B cell (primary cell): ENCODE measurements around the gene NOXO1. TPM values are rescaled to one million over a fixed set of nuclear protein-coding genes. Genes with fewer than 3 reads are reported as not detected.

Experiments used
- ATAC-seq: fragments of 200-7000 bp; cut with Tn5 transposase; one replicate; pipeline ENCODE4 v1.10.0; 2021; ENCODE audit warnings: low read depth, mild to moderate bottlenecking, moderate number of reproducible peaks, moderate library complexity
- CTCF ChIA-PET: fragments of 350-600 bp; sonication (Branson Sonifier 250); formaldehyde crosslinking; loops from one replicate; lab custom pipeline; 2021; ENCODE audit warnings: antibody characterized with exemption, inconsistent platforms; lab: Charles Lee
- POLR2A ChIA-PET: fragments of 350-600 bp; sonication (Branson Sonifier 250); formaldehyde crosslinking; loops from one replicate; lab custom pipeline; 2021; ENCODE audit warnings: antibody characterized with exemption; lab: Charles Lee
- DNase-seq: peaks from one replicate; pipeline ENCODE4 v3.0.0; 2013
- H2AFZ ChIP-seq: 2 replicates; pipeline ENCODE4 v1.6.1; 2012; ENCODE audit warnings: mild to moderate bottlenecking, low read depth, low read length; ENCODE audit not compliant: insufficient read depth, poor library complexity, severe bottlenecking
- H3K27ac ChIP-seq, 2 donors: 1 replicate in 1 of 2; 2 replicates in 1 of 2; pipeline ENCODE4 v1.5.1; 2012 to 2013; ENCODE audit warnings: low read length in 2 of 2, mild to moderate bottlenecking in 2 of 2, moderate library complexity in 1 of 2
- H3K27me3 ChIP-seq, 4 experiments: fragments of 200-600 bp in 1 of 4; sonication (generic) in 1 of 4; replicated peaks in 1 of 4; 1 replicate in 2 of 4; 2 replicates in 2 of 4; pipeline versions ENCODE4 v1.6.1 to v1.7.0; 2013 to 2016; ENCODE audit warnings: low read length in 3 of 4, mild to moderate bottlenecking in 2 of 4, mixed read lengths in 1 of 4, moderate library complexity in 1 of 4; ENCODE audit not compliant: insufficient read depth in 4 of 4, control insufficient read depth in 3 of 4; ENCODE audit errors: control extremely low read depth in 1 of 4
- H3K36me3 ChIP-seq, 2 experiments: replicated peaks in 1 of 2; 1 replicate in 1 of 2; 2 replicates in 1 of 2; pipeline versions ENCODE4 v1.6.1 to v1.7.1; 2013; ENCODE audit warnings: low read length in 1 of 2; ENCODE audit not compliant: insufficient read depth in 2 of 2, control insufficient read depth in 1 of 2; ENCODE audit errors: control extremely low read depth in 1 of 2, extremely low read depth in 1 of 2
- H3K4me1 ChIP-seq, 2 donors: fragments of 200-600 bp in 1 of 2; sonication (generic) in 1 of 2; 1 replicate in 1 of 2; 2 replicates in 1 of 2; pipeline versions ENCODE4 v1.5.1 to v1.6.1; 2013 to 2017; ENCODE audit warnings: low read length in 2 of 2; ENCODE audit not compliant: control insufficient read depth in 2 of 2, insufficient read depth in 2 of 2
- H3K4me2 ChIP-seq: replicated peaks from 2 replicates; pipeline ENCODE3; 2012; ENCODE audit warnings: mild to moderate bottlenecking, low read depth, low read length; ENCODE audit not compliant: poor library complexity, severe bottlenecking
- H3K4me3 ChIP-seq, 5 experiments: fragments of 200-600 bp in 1 of 5; sonication (generic) in 1 of 5; 1 replicate in 3 of 5; 2 replicates in 2 of 5; pipeline versions ENCODE4 v1.5.1 to v1.7.0; 2011 to 2016; ENCODE audit warnings: low read length in 4 of 5, mild to moderate bottlenecking in 4 of 5, low read depth in 2 of 5, control low read depth in 1 of 5, moderate library complexity in 1 of 5; ENCODE audit not compliant: insufficient read depth in 1 of 5; ENCODE audit errors: control extremely low read depth in 1 of 5, extremely low read depth in 1 of 5
- H3K79me2 ChIP-seq: fragments of 200-600 bp; sonication (generic); one replicate; pipeline ENCODE4 v1.6.0; 2016; ENCODE audit warnings: low read length; ENCODE audit not compliant: control insufficient read depth, insufficient read depth
- H3K9ac ChIP-seq: fragments of 200-600 bp; sonication (generic); 2 replicates; pipeline ENCODE4 v1.6.1; 2017; ENCODE audit warnings: mild to moderate bottlenecking, low read length, moderate library complexity
- H3K9me3 ChIP-seq, 3 donors: one replicate each; pipeline versions ENCODE4 v1.6.1 to v1.7.1; 2013; ENCODE audit warnings: low read length in 2 of 3; ENCODE audit not compliant: control insufficient read depth in 2 of 3, insufficient read depth in 1 of 3; ENCODE audit errors: control extremely low read depth in 1 of 3
- H4K20me1 ChIP-seq: 2 replicates; pipeline ENCODE4 v1.6.0; 2012; ENCODE audit warnings: mild to moderate bottlenecking, low read length; ENCODE audit not compliant: insufficient read depth, control insufficient read depth, poor library complexity, severe bottlenecking
- H3K27ac Mint-ChIP-seq: one replicate; pipeline ENCODE4 v1.8.0; 2021; ENCODE audit warnings: mixed read lengths
- H3K27me3 Mint-ChIP-seq: one replicate; pipeline ENCODE4 v1.8.0; 2021; ENCODE audit warnings: mixed read lengths
- H3K4me1 Mint-ChIP-seq: one replicate; pipeline ENCODE4 v1.8.0; 2021; ENCODE audit warnings: mixed read lengths
- H3K4me3 Mint-ChIP-seq: one replicate; pipeline ENCODE4 v1.8.0; 2021; ENCODE audit warnings: mixed read lengths
- H3K9me3 Mint-ChIP-seq: one replicate; pipeline ENCODE4 v1.8.0; 2022; ENCODE audit warnings: mixed read lengths; ENCODE audit not compliant: insufficient read depth
- EZH2 ChIP-seq: IDR thresholded peaks from 2 replicates; pipeline ENCODE4 v1.6.1; 2012; ENCODE audit warnings: borderline replicate concordance, low read depth, mild to moderate bottlenecking, moderate library complexity, low read length; ENCODE audit not compliant: insufficient read depth, poor library complexity, severe bottlenecking
- WGBS: methylation state at CpG from one replicate; pipeline ENCODE4 v1.1.5; 2013; ENCODE audit warnings: missing lambda C conversion rate; ENCODE audit not compliant: insufficient coverage; 5-methylcytosine and 5-hydroxymethylcytosine counted together
- intact Hi-C: fragments of 100-400 bp; cut with micrococcal nuclease; formaldehyde crosslinking; loops from one replicate; pipeline ENCODE4 v1.10.0; 2022
- polyA plus RNA-seq: library from polyadenylated mRNA; depleted of rRNA; stranded (reverse); fragments of >200 nt; gene quantifications from 2 replicates; pipeline ENCODE4 v1.2.3, GENCODE V29; 2012
- small RNA-seq: library from RNA; depleted of rRNA; stranded (forward); fragments of <200 nt; gene quantifications from one replicate; pipeline ENCODE3, GENCODE V24; 2012; ENCODE audit warnings: low replicate concordance, low read depth; ENCODE audit not compliant: insufficient read length
- total RNA-seq, 2 donors: library from RNA; stranded (reverse); fragments of 120-200 nt in 1 of 2; gene quantifications; 1 replicate in 1 of 2; 2 replicates in 1 of 2; pipeline versions ENCODE4 v1.2.3 to v1.2.4, GENCODE V29; 2013 to 2022
- TF ChIP-seq, protein P1 (sequence below): fragments of 200-600 bp; IDR thresholded peaks from one replicate; pipeline ENCODE4 v1.8.0; 2022; ENCODE audit warnings: antibody characterized with exemption, mild to moderate bottlenecking

NOXO1 gene
- total and polyA plus RNA-seq, 2 donors (not counting 1 experiment from before 2014, with no cell fraction given), result 0.30 to 0.74 TPM

DNA sequence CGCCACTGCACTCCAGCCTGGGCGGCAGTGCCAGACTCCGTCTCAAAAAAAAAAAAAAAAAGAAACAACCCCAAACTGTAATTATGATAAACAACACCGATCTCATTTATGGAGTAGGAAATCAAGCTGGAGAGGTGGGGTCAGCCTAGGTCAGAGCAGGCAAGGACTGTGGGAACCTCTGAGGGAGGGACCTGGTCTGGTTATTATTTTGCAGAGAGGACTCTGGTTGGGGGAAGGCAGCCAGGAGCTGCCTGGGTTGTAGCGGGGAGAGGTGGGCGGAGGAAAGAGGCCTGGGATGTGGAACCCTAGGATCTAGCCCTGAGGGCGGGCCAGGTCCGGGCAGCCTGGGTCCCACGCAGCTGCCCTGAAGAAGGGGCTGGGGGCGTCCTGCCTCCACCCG is 52.2 kb downstream of the NOXO1 start:
- H3K4me1 Mint-ChIP-seq, result peaks cover 4% of the 10 kb centered on the region
- H3K4me1 ChIP-seq, result peaks cover 4 to 10% of the 10 kb centered on the region in 2 donors
- intact Hi-C loops, result loop anchor here (1.0 to 5.0 kb wide), 3 partner anchors 13 to 157 kb away; partner anchors contain the start of genes EME2, MRPS34, NDUFB10 and NME3
- no peak for TF ChIP-seq EZH2
- TF ChIP-seq, protein P1, sequence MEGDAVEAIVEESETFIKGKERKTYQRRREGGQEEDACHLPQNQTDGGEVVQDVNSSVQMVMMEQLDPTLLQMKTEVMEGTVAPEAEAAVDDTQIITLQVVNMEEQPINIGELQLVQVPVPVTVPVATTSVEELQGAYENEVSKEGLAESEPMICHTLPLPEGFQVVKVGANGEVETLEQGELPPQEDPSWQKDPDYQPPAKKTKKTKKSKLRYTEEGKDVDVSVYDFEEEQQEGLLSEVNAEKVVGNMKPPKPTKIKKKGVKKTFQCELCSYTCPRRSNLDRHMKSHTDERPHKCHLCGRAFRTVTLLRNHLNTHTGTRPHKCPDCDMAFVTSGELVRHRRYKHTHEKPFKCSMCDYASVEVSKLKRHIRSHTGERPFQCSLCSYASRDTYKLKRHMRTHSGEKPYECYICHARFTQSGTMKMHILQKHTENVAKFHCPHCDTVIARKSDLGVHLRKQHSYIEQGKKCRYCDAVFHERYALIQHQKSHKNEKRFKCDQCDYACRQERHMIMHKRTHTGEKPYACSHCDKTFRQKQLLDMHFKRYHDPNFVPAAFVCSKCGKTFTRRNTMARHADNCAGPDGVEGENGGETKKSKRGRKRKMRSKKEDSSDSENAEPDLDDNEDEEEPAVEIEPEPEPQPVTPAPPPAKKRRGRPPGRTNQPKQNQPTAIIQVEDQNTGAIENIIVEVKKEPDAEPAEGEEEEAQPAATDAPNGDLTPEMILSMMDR, result no peak
- POLR2A ChIA-PET, result interaction anchor here (0.6 to 1.6 kb wide), 4 partner anchors 14 to 226 kb away, joined by 3 to 8 read pairs (median 4); partner anchors contain the start of genes EME2, MRPS34, MSRB1 and TRAF7
- DNase-seq (no peak), ATAC-seq (peak; percentile 3)
- no peaks in the 10 kb centered on the region for H3K9me3 Mint-ChIP-seq
- peaks cover 0 to 12% (median 4%) of the 10 kb centered on the region in 4 experiments for H3K27me3 ChIP-seq
- H4K20me1 ChIP-seq, result no peaks in the 10 kb centered on the region
- peak overlapping the region in 1 of 2 donors; percentile 27 for H3K27ac ChIP-seq
- H3K36me3 ChIP-seq, result no peaks in the 10 kb centered on the region
- peak overlapping the region in 4 of 5 experiments; percentile 43 to 65 (median 58) for H3K4me3 ChIP-seq
- H3K4me2 ChIP-seq, result peak overlapping the region; percentile 96
- H3K27ac Mint-ChIP-seq, result peak overlapping the region; percentile 66
- no peaks in the 10 kb centered on the region for H3K79me2 ChIP-seq
- peak overlapping the region; percentile 91 for H2AFZ ChIP-seq
- H3K27me3 Mint-ChIP-seq, result peaks cover 7% of the 10 kb centered on the region
- CTCF ChIA-PET, result interaction anchor here (0.5 to 2.3 kb wide), 11 partner anchors 13 to 391 kb away, joined by 3 to 14 read pairs (median 4); partner anchors contain the start of genes MSRB1, NUBP2 and SPSB3
- peak overlapping the region; percentile 58 for H3K9ac ChIP-seq
- H3K9me3 ChIP-seq, result peaks cover 0 to 4% (median 0%) of the 10 kb centered on the region in 3 donors
- peak overlapping the region; percentile 78 for H3K4me3 Mint-ChIP-seq
- WGBS, result 12% methylated on average over 7 of the region's 11 CpGs

Small RNA genes within 50 kb of the gene (small RNA-seq; reads per million reads assigned to genes)
- not detected for gene AC005363.2
- not detected for gene RN7SL219P
- gene SNORA10, result not detected
- not detected for gene SNORA64

Other genes starting within 250 kb of the NOXO1 start
Only the 30 nearest of the 31 such genes appear.
- 57.3 and 63.2 TPM in 2 replicates for gene NME3, start 209.9 kb downstream of the NOXO1 start, total RNA-seq
- 99.0 and 150 TPM in 2 replicates for gene NME3, start 209.9 kb downstream of the NOXO1 start, polyA plus RNA-seq
- 42.5 and 43.9 TPM in 2 replicates for gene EME2, start 208.7 kb downstream of the NOXO1 start, total RNA-seq
- 34.6 and 44.1 TPM in 2 replicates for gene EME2, start 208.7 kb downstream of the NOXO1 start, polyA plus RNA-seq
- gene MRPS34, start 208.3 kb downstream of the NOXO1 start, total RNA-seq, result 44.6 and 54.5 TPM in 2 replicates
- gene MRPS34, start 208.3 kb downstream of the NOXO1 start, polyA plus RNA-seq, result 34.4 and 55.2 TPM in 2 replicates
- 91.2 and 95.5 TPM in 2 replicates for gene SPSB3, start 198.9 kb downstream of the NOXO1 start, total RNA-seq
- gene SPSB3, start 198.9 kb downstream of the NOXO1 start, polyA plus RNA-seq, result 255 and 264 TPM in 2 replicates
- 50.2 and 52.6 TPM in 2 replicates for gene NUBP2, start 198.5 kb downstream of the NOXO1 start, total RNA-seq
- gene NUBP2, start 198.5 kb downstream of the NOXO1 start, polyA plus RNA-seq, result 49.3 and 71.7 TPM in 2 replicates
- 0.22 TPM in 1 of 2 replicates, not detected in the other for gene IGFALS, start 187.8 kb downstream of the NOXO1 start, total RNA-seq
- gene IGFALS, start 187.8 kb downstream of the NOXO1 start, polyA plus RNA-seq, result 0.49 and 0.63 TPM in 2 replicates
- 49.7 and 50.6 TPM in 2 replicates for gene HAGH, start 154.6 kb downstream of the NOXO1 start, total RNA-seq
- 48.9 and 74.2 TPM in 2 replicates for gene HAGH, start 154.6 kb downstream of the NOXO1 start, polyA plus RNA-seq
- 11.0 and 13.3 TPM in 2 replicates for gene FAHD1, start 154.3 kb downstream of the NOXO1 start, total RNA-seq
- 7.2 and 14.5 TPM in 2 replicates for gene FAHD1, start 154.3 kb downstream of the NOXO1 start, polyA plus RNA-seq
- not detected in 2 replicates for gene MEIOB, start 109.3 kb downstream of the NOXO1 start, total RNA-seq
- gene MEIOB, start 109.3 kb downstream of the NOXO1 start, polyA plus RNA-seq, result not detected in 2 replicates
- not detected in 2 replicates for gene HS3ST6, start 63.1 kb downstream of the NOXO1 start, total RNA-seq
- not detected in 2 replicates for gene HS3ST6, start 63.1 kb downstream of the NOXO1 start, polyA plus RNA-seq
- 15.2 and 17.5 TPM in 2 replicates for gene MSRB1, start 38.3 kb downstream of the NOXO1 start, total RNA-seq
- gene MSRB1, start 38.3 kb downstream of the NOXO1 start, polyA plus RNA-seq, result 4.4 and 8.5 TPM in 2 replicates
- not detected in 2 replicates for gene RPL3L, start 26.8 kb downstream of the NOXO1 start, total RNA-seq
- gene RPL3L, start 26.8 kb downstream of the NOXO1 start, polyA plus RNA-seq, result not detected in 2 replicates
- 63.7 and 70.4 TPM in 2 replicates for gene NDUFB10, start 21.9 kb downstream of the NOXO1 start, total RNA-seq
- gene NDUFB10, start 21.9 kb downstream of the NOXO1 start, polyA plus RNA-seq, result 76.9 and 92.6 TPM in 2 replicates
- 3,155 and 3,261 TPM in 2 replicates for gene RPS2, start 16.6 kb downstream of the NOXO1 start, total RNA-seq
- gene RPS2, start 16.6 kb downstream of the NOXO1 start, polyA plus RNA-seq, result 4,202 and 6,138 TPM in 2 replicates
- 0.36 and 0.76 TPM in 2 replicates for gene RNF151, start 14.6 kb downstream of the NOXO1 start, total RNA-seq
- gene RNF151, start 14.6 kb downstream of the NOXO1 start, polyA plus RNA-seq, result 0.13 and 0.27 TPM in 2 replicates
- gene TBL3, start 9.4 kb downstream of the NOXO1 start, total RNA-seq, result 31.9 and 32.2 TPM in 2 replicates
- 41.2 and 52.2 TPM in 2 replicates for gene TBL3, start 9.4 kb downstream of the NOXO1 start, polyA plus RNA-seq
- 28.2 and 30.4 TPM in 2 replicates for gene GFER, start 2.7 kb upstream of the NOXO1 start, total RNA-seq
- 15.6 and 16.1 TPM in 2 replicates for gene GFER, start 2.7 kb upstream of the NOXO1 start, polyA plus RNA-seq
- gene SYNGR3, start 8.5 kb upstream of the NOXO1 start, total RNA-seq, result 19.8 and 20.8 TPM in 2 replicates
- gene SYNGR3, start 8.5 kb upstream of the NOXO1 start, polyA plus RNA-seq, result 19.5 and 28.7 TPM in 2 replicates
- 49.5 and 50.3 TPM in 2 replicates for gene ZNF598, start 28.4 kb upstream of the NOXO1 start, total RNA-seq
- gene ZNF598, start 28.4 kb upstream of the NOXO1 start, polyA plus RNA-seq, result 61.1 and 61.5 TPM in 2 replicates
- gene NPW, start 38.3 kb upstream of the NOXO1 start, total RNA-seq, result 0.70 and 1.7 TPM in 2 replicates
- 0.13 and 0.36 TPM in 2 replicates for gene NPW, start 38.3 kb upstream of the NOXO1 start, polyA plus RNA-seq
- gene NHERF2, start 45.4 kb upstream of the NOXO1 start, total RNA-seq, result 1.9 and 2.2 TPM in 2 replicates
- 1.5 and 1.8 TPM in 2 replicates for gene NHERF2, start 45.4 kb upstream of the NOXO1 start, polyA plus RNA-seq
- 14.1 and 17.5 TPM in 2 replicates for gene NTHL1, start 66.4 kb upstream of the NOXO1 start, total RNA-seq
- 20.1 and 27.6 TPM in 2 replicates for gene NTHL1, start 66.4 kb upstream of the NOXO1 start, polyA plus RNA-seq
- 188 and 194 TPM in 2 replicates for gene TSC2, start 66.5 kb upstream of the NOXO1 start, total RNA-seq
- 128 and 134 TPM in 2 replicates for gene TSC2, start 66.5 kb upstream of the NOXO1 start, polyA plus RNA-seq
- gene PKD1, start 154.4 kb upstream of the NOXO1 start, total RNA-seq, result 103 and 116 TPM in 2 replicates
- gene PKD1, start 154.4 kb upstream of the NOXO1 start, polyA plus RNA-seq, result 97.6 and 100 TPM in 2 replicates
- 0.58 and 0.62 TPM in 2 replicates for gene RAB26, start 167.2 kb upstream of the NOXO1 start, total RNA-seq
- 0.95 and 1.2 TPM in 2 replicates for gene RAB26, start 167.2 kb upstream of the NOXO1 start, polyA plus RNA-seq
- gene TRAF7, start 174.3 kb upstream of the NOXO1 start, total RNA-seq, result 42.3 and 50.9 TPM in 2 replicates
- gene TRAF7, start 174.3 kb upstream of the NOXO1 start, polyA plus RNA-seq, result 30.4 and 46.1 TPM in 2 replicates
- 0.05 TPM in 1 of 2 replicates, not detected in the other for gene CASKIN1, start 215.1 kb upstream of the NOXO1 start, total RNA-seq
- gene CASKIN1, start 215.1 kb upstream of the NOXO1 start, polyA plus RNA-seq, result 0.01 TPM in 1 of 2 replicates, not detected in the other
- 36.1 and 39.0 TPM in 2 replicates for gene MLST8, start 224.0 kb upstream of the NOXO1 start, total RNA-seq
- 107 and 112 TPM in 2 replicates for gene MLST8, start 224.0 kb upstream of the NOXO1 start, polyA plus RNA-seq
- 13.1 and 18.3 TPM in 2 replicates for gene BRICD5, start 229.4 kb upstream of the NOXO1 start, total RNA-seq
- 11.9 and 16.8 TPM in 2 replicates for gene BRICD5, start 229.4 kb upstream of the NOXO1 start, polyA plus RNA-seq
- 15.1 and 16.5 TPM in 2 replicates for gene PGP, start 233.4 kb upstream of the NOXO1 start, total RNA-seq
- gene PGP, start 233.4 kb upstream of the NOXO1 start, polyA plus RNA-seq, result 13.4 and 15.4 TPM in 2 replicates